Colonic mucosa (tissue), 4 donors: ENCODE measurements around the gene BRD2. TPM values are rescaled to one million over a fixed set of nuclear protein-coding genes. Genes with fewer than 3 reads are reported as not detected.

Experiments used
- DNase-seq: peaks from one replicate; pipeline ENCODE4 v3.0.0-alpha.2; 2020
- H3K27ac ChIP-seq: fragments of 200-600 bp; one replicate; pipeline ENCODE4 v1.8.0; 2021
- H3K27me3 ChIP-seq: fragments of 200-600 bp; one replicate; pipeline ENCODE4 v1.8.0; 2021
- H3K36me3 ChIP-seq: fragments of 200-600 bp; one replicate; pipeline ENCODE4 v1.8.0; 2021
- H3K4me1 ChIP-seq: fragments of 200-600 bp; one replicate; pipeline ENCODE4 v1.8.0; 2021; ENCODE audit warnings: mild to moderate bottlenecking
- H3K4me3 ChIP-seq: fragments of 200-600 bp; one replicate; pipeline ENCODE4 v1.8.0; 2021
- H3K9ac ChIP-seq, 2 donors: one replicate each; pipeline ENCODE4 v1.7.0; 2013; ENCODE audit warnings: control low read depth in 2 of 2, low read depth in 2 of 2, low read length in 2 of 2
- H3K9me3 ChIP-seq: fragments of 200-600 bp; one replicate; pipeline ENCODE4 v1.8.0; 2021
- intact Hi-C: fragments of 100-400 bp; cut with DNase I; formaldehyde crosslinking; loops from one replicate; pipeline ENCODE4 v1.14.1; 2022
- total RNA-seq, 2 donors: library from RNA; stranded (reverse); fragmentation: NEBNext Ultra II Directional in 1 of 2; extraction: Animal tissue kit (Norgen Biotek cat#: 25700) in 1 of 2; gene quantifications; one replicate each; pipeline ENCODE4 v1.2.1, GENCODE V29; 2021
- TF ChIP-seq, protein P1 (sequence below): fragments of 200-600 bp; IDR thresholded peaks from one replicate; pipeline ENCODE4 v1.8.0; 2022; ENCODE audit warnings: antibody characterized with exemption, mild to moderate bottlenecking
- donor health status: healthy.
- donor health status: DM: no; HTN: no; CAD: no.
- donor health status: DM: no; HTN: no; CAD: no.

Gene BRD2
- total RNA-seq, 2 donors from 2014 or later: 149 to 167 TPM

- no peak for DNase-seq
- Histone ChIP-seq H3K9ac (no peak overlapping the region), H3K36me3 (no peaks in the 10 kb centered on the region), H3K9me3 (no peaks in the 10 kb centered on the region), H3K27ac (no peak overlapping the region), H3K4me1 (peaks cover 3% of the 10 kb centered on the region), H3K4me3 (no peak overlapping the region), H3K27me3 (no peaks in the 10 kb centered on the region)
- TF ChIP-seq, protein P1, sequence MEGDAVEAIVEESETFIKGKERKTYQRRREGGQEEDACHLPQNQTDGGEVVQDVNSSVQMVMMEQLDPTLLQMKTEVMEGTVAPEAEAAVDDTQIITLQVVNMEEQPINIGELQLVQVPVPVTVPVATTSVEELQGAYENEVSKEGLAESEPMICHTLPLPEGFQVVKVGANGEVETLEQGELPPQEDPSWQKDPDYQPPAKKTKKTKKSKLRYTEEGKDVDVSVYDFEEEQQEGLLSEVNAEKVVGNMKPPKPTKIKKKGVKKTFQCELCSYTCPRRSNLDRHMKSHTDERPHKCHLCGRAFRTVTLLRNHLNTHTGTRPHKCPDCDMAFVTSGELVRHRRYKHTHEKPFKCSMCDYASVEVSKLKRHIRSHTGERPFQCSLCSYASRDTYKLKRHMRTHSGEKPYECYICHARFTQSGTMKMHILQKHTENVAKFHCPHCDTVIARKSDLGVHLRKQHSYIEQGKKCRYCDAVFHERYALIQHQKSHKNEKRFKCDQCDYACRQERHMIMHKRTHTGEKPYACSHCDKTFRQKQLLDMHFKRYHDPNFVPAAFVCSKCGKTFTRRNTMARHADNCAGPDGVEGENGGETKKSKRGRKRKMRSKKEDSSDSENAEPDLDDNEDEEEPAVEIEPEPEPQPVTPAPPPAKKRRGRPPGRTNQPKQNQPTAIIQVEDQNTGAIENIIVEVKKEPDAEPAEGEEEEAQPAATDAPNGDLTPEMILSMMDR: no peak
- intact Hi-C loops: no loop called here
Observed at GRCh38 chr6:32950449-32950848, 17.9 kb upstream of the BRD2 start.

GRCh38 chr6:32952817-32953739, 15.3 kb upstream of the BRD2 start, which contains the start of gene HLA-DMA:
TSS of gene HLA-DMA (minus strand) at chr6:32953097. CDS start at chr6:32953036, 61 bp downstream.
- intact Hi-C loops: no loop called here
- DNase-seq: peak; percentile 91
- Histone ChIP-seq H3K36me3 (no peaks in the 10 kb centered on the region), H3K4me3 (peak within 1 kb of the TSS; percentile 14), H3K9ac (peak within 1 kb of the TSS in 1 of 2 donors; percentile 52), H3K27me3 (no peaks in the 10 kb centered on the region), H3K27ac (peak within 1 kb of the TSS; percentile 58), H3K4me1 (peaks cover 3% of the 10 kb centered on the region), H3K9me3 (no peaks in the 10 kb centered on the region)
- TF ChIP-seq, protein P1: peak; percentile 75

DNA sequence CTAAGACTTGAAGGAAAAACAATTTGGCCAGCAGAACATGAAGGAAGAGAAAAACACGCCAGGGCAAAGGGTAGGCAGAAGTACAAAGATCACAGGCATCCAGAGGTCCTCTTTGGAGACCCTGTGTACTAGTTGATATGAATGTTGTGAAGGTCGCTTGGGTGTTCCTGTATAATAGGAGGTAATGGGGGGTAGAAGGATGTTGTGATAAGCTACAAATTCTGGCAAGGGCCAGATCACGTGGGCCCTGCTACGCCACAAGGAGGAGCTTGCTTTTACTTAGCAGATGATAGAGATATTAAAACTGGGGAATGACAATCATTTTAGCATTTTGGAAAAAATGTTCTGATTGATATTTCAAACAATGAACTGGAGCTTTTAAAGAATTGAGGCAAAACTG, 14.6 kb upstream of the BRD2 start:
- TF ChIP-seq, protein P1: no peak
- Histone ChIP-seq H3K4me1 (peaks cover 3% of the 10 kb centered on the region), H3K4me3 (no peak overlapping the region), H3K9ac (no peak overlapping the region), H3K36me3 (no peaks in the 10 kb centered on the region), H3K27ac (peak overlapping the region; percentile 58), H3K9me3 (no peaks in the 10 kb centered on the region), H3K27me3 (no peaks in the 10 kb centered on the region)
- no peak for DNase-seq
- intact Hi-C loops: no loop called here

DNA sequence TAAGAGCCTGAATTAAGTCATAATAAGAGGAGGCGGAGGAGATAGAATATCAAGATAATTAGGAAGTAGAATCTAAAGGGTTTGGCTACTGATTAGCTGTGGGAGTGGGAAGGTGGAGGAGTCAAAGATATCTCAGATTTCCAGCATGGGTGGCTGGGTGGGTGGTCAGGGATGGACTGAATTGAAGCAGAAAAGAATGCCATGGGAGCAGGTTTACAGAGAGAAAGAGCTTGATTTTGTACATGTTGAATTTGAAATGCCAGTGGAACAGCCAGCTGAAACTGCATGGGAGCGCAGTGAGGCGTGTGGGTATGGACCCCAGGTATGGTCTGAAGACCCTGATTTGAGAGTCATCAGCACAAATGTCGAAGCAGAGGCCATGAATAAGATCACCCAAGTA, 14.1 kb upstream of the BRD2 start:
- intact Hi-C loops: no loop called here
- H3K27ac ChIP-seq: no peak overlapping the region
- TF ChIP-seq, protein P1: no peak

DNA sequence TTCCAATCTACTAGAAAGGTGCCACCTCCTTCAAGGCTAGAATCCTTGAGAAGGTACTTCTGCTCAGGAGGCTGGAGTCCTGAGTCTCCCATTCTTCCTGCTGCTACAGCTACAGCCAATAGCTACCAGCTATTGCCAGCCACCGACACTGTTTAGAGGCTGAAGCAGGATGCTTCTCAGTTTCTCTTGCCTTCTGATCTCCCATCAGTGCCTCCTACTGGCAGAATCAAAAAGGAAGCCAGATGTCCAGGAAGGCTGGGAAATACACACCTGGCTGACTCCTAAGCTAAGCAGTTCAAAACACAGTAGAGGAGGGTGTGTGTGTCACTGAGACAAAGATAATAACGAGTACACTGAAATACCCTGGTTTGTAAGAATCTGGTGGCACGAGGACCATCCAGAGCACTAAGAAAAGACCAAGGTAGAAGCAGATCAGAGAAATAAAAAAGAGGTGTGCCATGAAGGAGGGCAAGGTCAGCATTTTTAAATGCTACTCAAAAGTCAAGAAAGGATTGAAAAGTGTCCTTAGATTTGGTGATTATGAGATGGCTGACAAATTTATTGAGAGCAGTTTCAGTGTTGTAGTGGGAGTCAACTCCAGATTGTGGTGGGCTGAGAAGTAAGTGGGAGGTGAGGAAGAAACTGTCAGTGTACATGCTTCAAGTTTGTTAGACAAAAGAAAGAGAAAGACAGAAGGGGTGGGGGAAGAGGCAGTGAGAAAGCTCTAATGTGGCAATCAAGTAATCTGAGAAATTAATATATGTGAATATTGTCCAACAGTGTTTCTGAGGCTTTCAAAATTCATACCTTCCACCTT, 13.2 kb upstream of the BRD2 start:
- Histone ChIP-seq H3K36me3 (no peaks in the 10 kb centered on the region), H3K4me1 (peaks cover 3% of the 10 kb centered on the region), H3K4me3 (no peak overlapping the region), H3K27ac (no peak overlapping the region), H3K27me3 (no peaks in the 10 kb centered on the region), H3K9ac (no peak overlapping the region), H3K9me3 (no peaks in the 10 kb centered on the region)
- DNase-seq: peak; percentile 64
- TF ChIP-seq, protein P1: peak; percentile 37
- intact Hi-C loops: no loop called here

More for the DNA sequence above, 14.1 kb upstream of the BRD2 start:
- H3K27me3 ChIP-seq: no peaks in the 10 kb centered on the region
- H3K4me1 ChIP-seq: peaks cover 3% of the 10 kb centered on the region
- DNase-seq: no peak
- no peak overlapping the region for H3K9ac ChIP-seq
- no peaks in the 10 kb centered on the region for H3K36me3 ChIP-seq
- no peak overlapping the region for H3K4me3 ChIP-seq
- no peaks in the 10 kb centered on the region for H3K9me3 ChIP-seq
